H9 (cell line): Measurements from ENCODE around the gene RHBDD3. TPM values are rescaled to one million over a fixed set of nuclear protein-coding genes. Genes with fewer than 3 reads are reported as not detected.

Experiments used
- DNase-seq: peaks from one replicate; pipeline ENCODE4 v3.0.0-alpha.2; 2017
- H2AFZ ChIP-seq: one replicate; pipeline ENCODE4 v1.6.1; 2013; ENCODE audit warnings: mild to moderate bottlenecking, low read length, control low read depth, moderate library complexity
- H2AK5ac ChIP-seq: 2 replicates; pipeline ENCODE4 v1.6.1; 2013; ENCODE audit warnings: low read length, control low read depth, mixed read lengths; ENCODE audit not compliant: insufficient read length
- H2BK120ac ChIP-seq: one replicate; pipeline ENCODE4 v1.6.1; 2013; ENCODE audit warnings: low read depth, mild to moderate bottlenecking, low read length, control low read depth, inconsistent platforms; ENCODE audit not compliant: poor library complexity, severe bottlenecking
- H2BK12ac ChIP-seq: 2 replicates; pipeline ENCODE4 v1.6.1; 2013; ENCODE audit warnings: low read length, control low read depth, mixed read lengths, low read depth; ENCODE audit not compliant: insufficient read length
- H2BK15ac ChIP-seq: 2 replicates; pipeline ENCODE4 v1.6.1; 2013; ENCODE audit warnings: low read depth, low read length, control low read depth
- H2BK20ac ChIP-seq: one replicate; pipeline ENCODE4 v1.6.1; 2013; ENCODE audit warnings: low read depth, mild to moderate bottlenecking, low read length, control low read depth, inconsistent platforms; ENCODE audit not compliant: poor library complexity, severe bottlenecking
- H2BK5ac ChIP-seq: 2 replicates; pipeline ENCODE4 v1.6.1; 2013; ENCODE audit warnings: low read length, control low read depth, mixed read lengths; ENCODE audit not compliant: insufficient read length
- H3K14ac ChIP-seq: 2 replicates; pipeline ENCODE4 v1.6.1; 2013; ENCODE audit warnings: low read length, control low read depth; ENCODE audit not compliant: insufficient read depth
- H3K18ac ChIP-seq: 2 replicates; pipeline ENCODE4 v1.6.1; 2013; ENCODE audit warnings: low read depth, mild to moderate bottlenecking, mixed read lengths, low read length, control low read depth; ENCODE audit not compliant: insufficient read length
- H3K23ac ChIP-seq: 2 replicates; pipeline ENCODE4 v1.6.1; 2013; ENCODE audit warnings: low read length, control low read depth, mixed read lengths, low read depth; ENCODE audit not compliant: insufficient read length
- H3K23me2 ChIP-seq: 2 replicates; pipeline ENCODE4 v1.6.1; 2013; ENCODE audit warnings: low read depth, mild to moderate bottlenecking, mixed read lengths, low read length, control low read depth; ENCODE audit not compliant: insufficient read length, poor library complexity, severe bottlenecking
- H3K27ac ChIP-seq: 2 replicates; pipeline ENCODE4 v1.5.1; 2013; ENCODE audit warnings: low read length, control low read depth, mixed read lengths, low read depth; ENCODE audit not compliant: insufficient read length
- H3K27me3 ChIP-seq: 2 replicates; pipeline ENCODE4 v1.6.1; 2013; ENCODE audit warnings: low read length, control low read depth, inconsistent platforms; ENCODE audit not compliant: insufficient read depth
- H3K4ac ChIP-seq: 2 replicates; pipeline ENCODE4 v1.6.1; 2013; ENCODE audit warnings: low read depth, mild to moderate bottlenecking, control low read depth, inconsistent platforms, low read length, moderate library complexity
- H3K4me1 ChIP-seq: 2 replicates; pipeline ENCODE4 v1.6.1; 2013; ENCODE audit warnings: low read length, control low read depth, inconsistent platforms; ENCODE audit not compliant: insufficient read depth
- H3K4me2 ChIP-seq: 2 replicates; pipeline ENCODE4 v1.6.1; 2013; ENCODE audit warnings: low read length, control low read depth, mixed read lengths; ENCODE audit not compliant: insufficient read length, insufficient read depth
- H3K56ac ChIP-seq: 2 replicates; pipeline ENCODE4 v1.6.1; 2013; ENCODE audit warnings: low read depth, mild to moderate bottlenecking, mixed read lengths, low read length, control low read depth; ENCODE audit not compliant: insufficient read length
- H3K79me1 ChIP-seq: 2 replicates; pipeline ENCODE4 v1.6.1; 2013; ENCODE audit warnings: low read depth, mild to moderate bottlenecking, moderate library complexity, low read length, control low read depth, inconsistent platforms; ENCODE audit not compliant: insufficient read depth, poor library complexity, severe bottlenecking
- H3K79me2 ChIP-seq: 2 replicates; pipeline ENCODE4 v1.6.1; 2013; ENCODE audit warnings: low read length, control low read depth, inconsistent platforms; ENCODE audit not compliant: insufficient read depth
- H3K9ac ChIP-seq: 2 replicates; pipeline ENCODE4 v1.6.1; 2013; ENCODE audit warnings: low read length, control low read depth, mixed read lengths; ENCODE audit not compliant: insufficient read length; ENCODE audit errors: extremely low read depth
- H3K9me3 ChIP-seq: one replicate; pipeline ENCODE4 v1.6.1; 2013; ENCODE audit warnings: low read depth, low read length, inconsistent platforms; ENCODE audit not compliant: control insufficient read depth
- H3T11ph ChIP-seq: one replicate; pipeline ENCODE4 v1.6.1; 2013; ENCODE audit warnings: mild to moderate bottlenecking, low read length, control low read depth, inconsistent platforms
- H4K20me1 ChIP-seq: one replicate; pipeline ENCODE4 v1.6.1; 2013; ENCODE audit not compliant: control insufficient read depth, insufficient read length, insufficient read depth
- H4K5ac ChIP-seq: 2 replicates; pipeline ENCODE4 v1.6.1; 2013; ENCODE audit warnings: low read depth, mild to moderate bottlenecking, mixed read lengths, low read length, control low read depth; ENCODE audit not compliant: insufficient read length
- H4K8ac ChIP-seq: replicated peaks from 2 replicates; pipeline ENCODE4 v1.6.1; 2013; ENCODE audit warnings: low read length, control low read depth, mixed read lengths, low read depth; ENCODE audit not compliant: insufficient read length
- H4K91ac ChIP-seq: 2 replicates; pipeline ENCODE4 v1.6.1; 2013; ENCODE audit warnings: low read depth, mild to moderate bottlenecking, moderate library complexity, mixed read lengths, low read length, control low read depth; ENCODE audit not compliant: insufficient read length
- H3K27ac Mint-ChIP-seq, 3 experiments: 2 replicates in 2 of 3; 3 replicates in 1 of 3; pipeline ENCODE4 v1.8.0; 2020 to 2021; ENCODE audit warnings: mixed read lengths in 3 of 3, mild to moderate bottlenecking in 1 of 3, moderate library complexity in 1 of 3
- H3K27me3 Mint-ChIP-seq: 2 replicates; pipeline ENCODE4 v1.8.0; 2021; ENCODE audit warnings: low read depth, mild to moderate bottlenecking, moderate library complexity, mixed read lengths
- H3K36me3 Mint-ChIP-seq, 3 experiments: 2 replicates in 2 of 3; 3 replicates in 1 of 3; pipeline ENCODE4 v1.8.0; 2020 to 2021; ENCODE audit warnings: low read depth in 3 of 3, mixed read lengths in 3 of 3; ENCODE audit not compliant: insufficient read depth in 1 of 3
- H3K4me1 Mint-ChIP-seq, 2 experiments: 2 replicates each; pipeline ENCODE4 v1.8.0; 2020; ENCODE audit warnings: mixed read lengths in 2 of 2
- H3K4me3 Mint-ChIP-seq, 2 experiments: 2 replicates in 1 of 2; 3 replicates in 1 of 2; pipeline ENCODE4 v1.8.0; 2020 to 2021; ENCODE audit warnings: mild to moderate bottlenecking in 2 of 2, mixed read lengths in 2 of 2, moderate library complexity in 1 of 2
- H3K9me3 Mint-ChIP-seq, 2 experiments: 2 replicates in 1 of 2; 3 replicates in 1 of 2; pipeline ENCODE4 v1.8.0; 2020; ENCODE audit warnings: mild to moderate bottlenecking in 2 of 2, mixed read lengths in 2 of 2, moderate library complexity in 1 of 2
- WGBS: extraction: QIAGEN DNeasy Blood & Tissue Kit; methylation state at CpG from one replicate; pipeline ENCODE4 v1.1.7; 2013; ENCODE audit warnings: missing lambda C conversion rate, low lambda C conversion rate, mixed read lengths; ENCODE audit not compliant: insufficient read length; ENCODE audit errors: extremely low coverage; 5-methylcytosine and 5-hydroxymethylcytosine counted together
- total RNA-seq: library from RNA; stranded (reverse); gene quantifications from 2 replicates; pipeline ENCODE4 v1.2.1, GENCODE V29; 2021
- TF ChIP-seq, protein P1 (sequence below): fragments of 200-600 bp; sonication (generic); conservative IDR thresholded peaks from 3 replicates; pipeline ENCODE4 v1.8.0; 2021; ENCODE audit warnings: antibody characterized with exemption, mild to moderate bottlenecking

The RHBDD3 gene
- total RNA-seq, 1 experiment from 2014 or later: 99.7 TPM

GRCh38 chr22:29308148-29308790, 40.5 kb upstream of the RHBDD3 start:
- Histone ChIP-seq H2BK15ac (no peak overlapping the region), H3K27me3 (no peaks in the 10 kb centered on the region), H4K5ac (no peak overlapping the region), H2BK20ac (no peak overlapping the region), H3K9me3 (no peaks in the 10 kb centered on the region), H2AFZ (no peak overlapping the region), H3K18ac (no peak overlapping the region), H2BK5ac (no peak overlapping the region), H2AK5ac (no peak overlapping the region), H3K4ac (no peak overlapping the region), H3T11ph (no peak overlapping the region), H3K23ac (no peak overlapping the region), H4K20me1 (no peaks in the 10 kb centered on the region), H3K79me1 (no peaks in the 10 kb centered on the region), H3K14ac (no peak overlapping the region), H3K79me2 (no peaks in the 10 kb centered on the region), H3K4me2 (no peak overlapping the region), H4K8ac (no peak overlapping the region), H3K23me2 (peaks cover 8% of the 10 kb centered on the region), H3K4me1 (no peaks in the 10 kb centered on the region), H3K9ac (no peak overlapping the region), H3K27ac (no peak overlapping the region), H2BK120ac (no peak overlapping the region), H3K56ac (no peak overlapping the region), H4K91ac (no peak overlapping the region), H2BK12ac (no peak overlapping the region)
- Mint-ChIP-seq H3K4me1 (peaks cover 17 to 34% of the 10 kb centered on the region in 2 experiments), H3K27ac (no peak overlapping the region), H3K27me3 (peaks cover 20% of the 10 kb centered on the region), H3K36me3 (peaks cover 0 to 5% (median 0%) of the 10 kb centered on the region in 3 experiments; a peak in 3 of 7 replicates), H3K4me3 (no peak overlapping the region; a peak in 1 of 5 replicates), H3K9me3 (peaks cover 0 to 3% of the 10 kb centered on the region in 2 experiments; a peak in 2 of 5 replicates)
- TF ChIP-seq, protein P1, sequence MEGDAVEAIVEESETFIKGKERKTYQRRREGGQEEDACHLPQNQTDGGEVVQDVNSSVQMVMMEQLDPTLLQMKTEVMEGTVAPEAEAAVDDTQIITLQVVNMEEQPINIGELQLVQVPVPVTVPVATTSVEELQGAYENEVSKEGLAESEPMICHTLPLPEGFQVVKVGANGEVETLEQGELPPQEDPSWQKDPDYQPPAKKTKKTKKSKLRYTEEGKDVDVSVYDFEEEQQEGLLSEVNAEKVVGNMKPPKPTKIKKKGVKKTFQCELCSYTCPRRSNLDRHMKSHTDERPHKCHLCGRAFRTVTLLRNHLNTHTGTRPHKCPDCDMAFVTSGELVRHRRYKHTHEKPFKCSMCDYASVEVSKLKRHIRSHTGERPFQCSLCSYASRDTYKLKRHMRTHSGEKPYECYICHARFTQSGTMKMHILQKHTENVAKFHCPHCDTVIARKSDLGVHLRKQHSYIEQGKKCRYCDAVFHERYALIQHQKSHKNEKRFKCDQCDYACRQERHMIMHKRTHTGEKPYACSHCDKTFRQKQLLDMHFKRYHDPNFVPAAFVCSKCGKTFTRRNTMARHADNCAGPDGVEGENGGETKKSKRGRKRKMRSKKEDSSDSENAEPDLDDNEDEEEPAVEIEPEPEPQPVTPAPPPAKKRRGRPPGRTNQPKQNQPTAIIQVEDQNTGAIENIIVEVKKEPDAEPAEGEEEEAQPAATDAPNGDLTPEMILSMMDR: no peak
- no CpG with 5 or more reads among the region's 50 CpGs for WGBS
- DNase-seq: no peak
